Astrocyte of the spinal cord (primary cell): ENCODE measurements around the gene ALG12.
"Not testable (repeated sequence)": the region's sequence is repeated elsewhere in the genome, so short reads cannot be mapped to it uniquely, and the experiment has no call there.

ENCODE experiments used
- DNase-seq: peaks from one replicate; pipeline ENCODE4 v3.0.0; 2011; ENCODE audit warnings: low read depth, low spot score
- H3K4me3 ChIP-seq: 2 replicates; pipeline ENCODE4 v1.5.1; 2011; ENCODE audit warnings: low read depth, mild to moderate bottlenecking, low read length, moderate library complexity
- CTCF ChIP-seq: IDR thresholded peaks from 2 replicates; pipeline ENCODE4 v1.5.1; 2012; ENCODE audit warnings: low read depth, mild to moderate bottlenecking, low read length, inconsistent platforms
- in situ Hi-C: cut with HindIII; loops from 2 replicates; pipeline ENCODE4 v1.10.0; 2017; ENCODE audit warnings: low sequenced_read_pairs

Gene ALG12

GRCh38 chr22:49853981-49854831 lies 64.0 kb downstream of the ALG12 start:
- peak; percentile 26 for DNase-seq
- in situ Hi-C loops = no loop called here
- no peak for TF ChIP-seq CTCF

GRCh38 chr22:49852898-49853894 lies 65.0 kb downstream of the ALG12 start, which contains the start of gene ZBED4:
Gene ZBED4 (plus strand): TSS chr22:49853844. CDS start chr22:49883663, 29,819 bp downstream.
- H3K4me3 ChIP-seq = peak within 1 kb of the TSS; percentile 64
- in situ Hi-C loops = no loop called here
- no peak for TF ChIP-seq CTCF
- peak; percentile 96 for DNase-seq

More at GRCh38 chr22:49853981-49854831, 64.0 kb downstream of the ALG12 start:
- H3K4me3 ChIP-seq = peak overlapping the region; percentile 64

- in situ Hi-C loops, DNase-seq: not testable (repeated sequence)
- H3K4me3 ChIP-seq = peak overlapping the region; percentile 52
These were observed 65.7 kb downstream of the ALG12 start for GRCh38 chr22:49852568-49852897.

- in situ Hi-C loops = no loop called here
- no peak for DNase-seq
- no peak for TF ChIP-seq CTCF
- no peak overlapping the region for H3K4me3 ChIP-seq
These were observed 67.1 kb downstream of the ALG12 start for GRCh38 chr22:49850959-49851802.
